GM12878 (cell line): ENCODE measurements around the gene PRG2. TPM values are rescaled to one million over a fixed set of nuclear protein-coding genes. Genes with fewer than 3 reads are reported as not detected.

Experiments
- ATAC-seq: fragments of 200-7000 bp; cut with Tn5 transposase; 3 replicates; pipeline ENCODE4 v1.9.1; 2020; ENCODE audit warnings: mild to moderate bottlenecking, moderate library complexity
- BruUV-seq: library from RNA; stranded (reverse); fragments of 400-500 nt; replicated peaks from 2 replicates; lab custom pipeline; 2021; lab: Mats Ljungman, UMichigan
- CTCF ChIA-PET: fragments of 300-600 bp; sonication (Branson Sonifier 250); formaldehyde crosslinking; extraction: SDS; loops from one replicate; lab custom pipeline; 2021; ENCODE audit warnings: inconsistent platforms; lab: Yijun Ruan, JAX
- POLR2A ChIA-PET: fragments of 350-600 bp; formaldehyde crosslinking; extraction: SDS; loops from one replicate; lab custom pipeline; 2021; ENCODE audit warnings: inconsistent platforms; lab: Charles Lee
- RAD21 ChIA-PET: fragments of 300-600 bp; sonication (Branson Sonifier 250); formaldehyde crosslinking; loops from one replicate; lab custom pipeline; 2023; ENCODE audit warnings: antibody characterized with exemption; ENCODE audit not compliant: unreplicated experiment; lab: Charles Lee
- SMC1A ChIA-PET: fragments of 300-600 bp; sonication (Branson Sonifier 250); formaldehyde crosslinking; loops from one replicate; lab custom pipeline; 2023; ENCODE audit not compliant: unreplicated experiment, uncharacterized antibody; lab: Charles Lee
- DNase-seq: peaks from one replicate; pipeline ENCODE4 v3.0.0-alpha.2; 2011; ENCODE audit warnings: low read depth, low spot score
- FAIRE-seq: peaks from 3 replicates; lab custom pipeline; 2011; peaks lifted over from hg19 to GRCh38; lab: Jason Lieb, UNC
- H2AFZ ChIP-seq: 2 replicates; pipeline ENCODE4 v1.6.0; 2011; ENCODE audit warnings: low read depth, low read length, control low read depth; ENCODE audit not compliant: control insufficient read depth
- H3K27ac ChIP-seq: 2 replicates; pipeline ENCODE4 v1.5.1; 2011; ENCODE audit warnings: control low read depth; ENCODE audit not compliant: control insufficient read depth, insufficient read depth
- H3K27me3 ChIP-seq, 2 experiments: replicated peaks in 1 of 2; 2 replicates each; pipeline versions ENCODE4 v1.6.0 to v1.6.1; 2011; ENCODE audit warnings: low read length in 1 of 2; ENCODE audit not compliant: control insufficient read depth in 2 of 2, insufficient read depth in 2 of 2
- H3K36me3 ChIP-seq, 2 experiments: 2 replicates each; pipeline ENCODE4 v1.5.1; 2011; ENCODE audit warnings: low read length in 1 of 2; ENCODE audit not compliant: control insufficient read depth in 2 of 2, insufficient read depth in 2 of 2
- H3K4me1 ChIP-seq: 2 replicates; pipeline ENCODE4 v1.6.1; 2011; ENCODE audit warnings: mild to moderate bottlenecking, low read length, moderate library complexity, mixed read lengths; ENCODE audit not compliant: control insufficient read depth, insufficient read depth
- H3K4me2 ChIP-seq: 2 replicates; pipeline ENCODE4 v1.6.0; 2011; ENCODE audit warnings: control low read depth; ENCODE audit not compliant: control insufficient read depth, insufficient read depth
- H3K4me3 ChIP-seq: fragments of 200-600 bp; sonication (generic); 2 replicates; pipeline ENCODE4 v1.5.1; 2016
- H3K79me2 ChIP-seq: 2 replicates; pipeline ENCODE4 v1.6.0; 2011; ENCODE audit warnings: low read length; ENCODE audit not compliant: control insufficient read depth, insufficient read depth
- H3K9ac ChIP-seq: 2 replicates; pipeline ENCODE4 v1.8.0; 2011; ENCODE audit warnings: low read length, control low read depth, mixed read lengths; ENCODE audit not compliant: control insufficient read depth, insufficient read depth
- H3K9me3 ChIP-seq: replicated peaks from 3 replicates; pipeline ENCODE4 v1.5.1; 2011; ENCODE audit warnings: mild to moderate bottlenecking, low read length; ENCODE audit not compliant: control insufficient read depth, insufficient read depth
- H4K20me1 ChIP-seq: 2 replicates; pipeline ENCODE4 v1.6.0; 2011; ENCODE audit not compliant: control insufficient read depth, insufficient read depth
- BHLHE40 ChIP-seq, 2 experiments: fragments of 450-650 bp in 1 of 2; IDR thresholded peaks; 2 replicates each; pipeline ENCODE4 v1.6.1; 2011 to 2017; ENCODE audit warnings: low read depth in 2 of 2, borderline replicate concordance in 1 of 2, improper control_type of control experiment in 1 of 2, low read length in 1 of 2, mild to moderate bottlenecking in 1 of 2
- CBX5 ChIP-seq: sonication (generic); IDR thresholded peaks from 2 replicates; pipeline ENCODE4 v1.6.1; 2016; ENCODE audit warnings: low read depth, moderate library complexity, mild to moderate bottlenecking, inconsistent platforms
- CHD1 ChIP-seq: IDR thresholded peaks from 2 replicates; pipeline ENCODE4 v1.6.1; 2012; ENCODE audit warnings: low read depth, low read length, improper control_type of control experiment
- CHD2 ChIP-seq: IDR thresholded peaks from 2 replicates; pipeline ENCODE4 v1.6.1; 2011; ENCODE audit warnings: low read depth, low read length, improper control_type of control experiment, borderline replicate concordance
- E4F1 ChIP-seq: fragments of 450-650 bp; IDR thresholded peaks from 2 replicates; pipeline ENCODE4 v1.6.1; 2018; ENCODE audit warnings: borderline replicate concordance, mild to moderate bottlenecking; ENCODE audit not compliant: partially characterized antibody
- EP300 ChIP-seq, 2 experiments: fragments of 150-350 bp in 1 of 2; IDR thresholded peaks; 2 replicates each; pipeline ENCODE4 v1.6.1; 2011 to 2012; ENCODE audit warnings: low read depth in 2 of 2, low read length in 2 of 2, borderline replicate concordance in 1 of 2, improper control_type of control experiment in 1 of 2, inconsistent platforms in 1 of 2; ENCODE audit not compliant: control insufficient read depth in 1 of 2
- FOXK2 ChIP-seq: fragments of 450-650 bp; IDR thresholded peaks from 2 replicates; pipeline ENCODE4 v1.6.1; 2017; ENCODE audit warnings: mild to moderate bottlenecking, moderate library complexity
- IRF3 ChIP-seq: fragments of 450-650 bp; IDR thresholded peaks from 2 replicates; pipeline ENCODE4 v1.6.1; 2014; ENCODE audit warnings: mild to moderate bottlenecking
- JUNB ChIP-seq: IDR thresholded peaks from 2 replicates; pipeline ENCODE4 v1.6.1; 2016; ENCODE audit warnings: antibody characterized with exemption, mild to moderate bottlenecking
- JUND ChIP-seq: IDR thresholded peaks from 2 replicates; pipeline ENCODE4 v1.6.1; 2012; ENCODE audit warnings: low read depth, mild to moderate bottlenecking, low read length, improper control_type of control experiment, moderate library complexity
- KLF5 ChIP-seq: fragments of 450-650 bp; IDR thresholded peaks from 2 replicates; pipeline ENCODE4 v1.6.1; 2014; ENCODE audit warnings: mild to moderate bottlenecking; ENCODE audit not compliant: partially characterized antibody
- PAX5 ChIP-seq: IDR thresholded peaks from 2 replicates; pipeline ENCODE4 v1.6.1; 2011; ENCODE audit warnings: low read depth, low read length, borderline replicate concordance
- POLR2A ChIP-seq: IDR thresholded peaks from 2 replicates; pipeline ENCODE4 v1.6.1; 2011; ENCODE audit warnings: low read depth, mild to moderate bottlenecking, low read length
- RELA ChIP-seq: fragments of 450-650 bp; IDR thresholded peaks from 2 replicates; pipeline ENCODE4 v1.8.0; 2014; ENCODE audit warnings: borderline replicate concordance; ENCODE audit not compliant: partially characterized antibody
- RELB ChIP-seq: fragments of 450-650 bp; IDR thresholded peaks from 2 replicates; pipeline ENCODE4 v1.6.1; 2017; ENCODE audit warnings: low read depth, mild to moderate bottlenecking, moderate library complexity
- SRF ChIP-seq, 2 experiments: IDR thresholded peaks; 2 replicates each; pipeline ENCODE4 v1.6.1; 2011; ENCODE audit warnings: low read depth in 2 of 2, low read length in 2 of 2, mild to moderate bottlenecking in 1 of 2, moderate library complexity in 1 of 2
- STAT3 ChIP-seq: IDR thresholded peaks from 2 replicates; pipeline ENCODE4 v1.6.1; 2011; ENCODE audit warnings: low read depth, low read length, improper control_type of control experiment
- TBL1XR1 ChIP-seq: IDR thresholded peaks from 2 replicates; pipeline ENCODE4 v1.6.1; 2012; ENCODE audit warnings: low read depth, low read length, improper control_type of control experiment
- WGBS: methylation state at CpG from one replicate; pipeline ENCODE4 v1.1.6; 2016; ENCODE audit warnings: low lambda C conversion rate; ENCODE audit not compliant: insufficient replicate concordance, insufficient coverage; ENCODE audit errors: missing lambda C conversion rate; 5-methylcytosine and 5-hydroxymethylcytosine counted together
- in situ Hi-C: fragments of 300-500 bp; cut with MboI; formaldehyde crosslinking; loops from 9 replicates; pipeline ENCODE4 v1.14.3; 2018; ENCODE audit warnings: mixed read lengths
- intact Hi-C: fragments of 100-400 bp; cut with micrococcal nuclease; formaldehyde crosslinking; loops from one replicate; pipeline ENCODE4 v1.14.2; 2022; ENCODE audit not compliant: unreplicated experiment
- polyA plus RNA-seq, 11 experiments: library from polyadenylated mRNA; depleted of rRNA in 4 of 11; unstranded in 6 of 11; stranded (reverse) in 5 of 11; fragments of >200 nt; fragmentation: Nextera tagmentation in 4 of 11; fragmentation: Illumina TruSeq in 1 of 11; extraction: Ambion mirVana in 4 of 11; extraction: Trizol in 1 of 11; gene quantifications; 1 replicate in 1 of 11; 2 replicates in 10 of 11; pipeline versions ENCODE4 v1.2.1 to v1.2.3, GENCODE V29; 2011 to 2016; ENCODE audit warnings: inconsistent platforms in 2 of 11, missing spikeins in 2 of 11, low read depth in 1 of 11
- total RNA-seq, 4 experiments: library from RNA; depleted of rRNA in 3 of 4; stranded (reverse); fragments of >200 nt in 3 of 4; fragmentation: Illumina TruSeq in 1 of 4; extraction: Trizol in 1 of 4; gene quantifications; 2 replicates each; pipeline versions ENCODE4 v1.2.1 to v1.2.3, GENCODE V29; 2013 to 2021
- TF ChIP-seq, protein P1 (sequence below), 3 experiments: IDR thresholded peaks in 2 of 3; conservative IDR thresholded peaks in 1 of 3; 2 replicates each; pipeline ENCODE4 v1.5.1; 2011; ENCODE audit warnings: low read depth in 3 of 3, low read length in 3 of 3, mild to moderate bottlenecking in 3 of 3, control low read depth in 2 of 3, moderate library complexity in 2 of 3, inconsistent platforms in 1 of 3, mixed read lengths in 1 of 3; ENCODE audit not compliant: control insufficient read depth in 2 of 3, insufficient read depth in 1 of 3; ENCODE audit errors: extremely low read depth in 1 of 3

The PRG2 gene
- total and polyA plus RNA-seq, 10 of the 15 experiments (the other 5 are each of a cell fraction or from before 2014, with no cell fraction given), result 0.10 to 1.7 (median 0.56) TPM; not detected in 2

GRCh38 chr11:57375490-57375889 is 15.0 kb downstream of the PRG2 start:
- 0% methylated on average over 2 of the region's 2 CpGs for WGBS
- CTCF ChIA-PET, result no interaction called here
- TF ChIP-seq RELB, result no peak
- TF ChIP-seq FOXK2, result no peak
- no peak for TF ChIP-seq IRF3
- no peak for TF ChIP-seq SRF (IDR thresholded peaks at IDR 0.05; ENCODE audit: low read depth in 2 of 2, low read length in 2 of 2)
- TF ChIP-seq, protein P1, sequence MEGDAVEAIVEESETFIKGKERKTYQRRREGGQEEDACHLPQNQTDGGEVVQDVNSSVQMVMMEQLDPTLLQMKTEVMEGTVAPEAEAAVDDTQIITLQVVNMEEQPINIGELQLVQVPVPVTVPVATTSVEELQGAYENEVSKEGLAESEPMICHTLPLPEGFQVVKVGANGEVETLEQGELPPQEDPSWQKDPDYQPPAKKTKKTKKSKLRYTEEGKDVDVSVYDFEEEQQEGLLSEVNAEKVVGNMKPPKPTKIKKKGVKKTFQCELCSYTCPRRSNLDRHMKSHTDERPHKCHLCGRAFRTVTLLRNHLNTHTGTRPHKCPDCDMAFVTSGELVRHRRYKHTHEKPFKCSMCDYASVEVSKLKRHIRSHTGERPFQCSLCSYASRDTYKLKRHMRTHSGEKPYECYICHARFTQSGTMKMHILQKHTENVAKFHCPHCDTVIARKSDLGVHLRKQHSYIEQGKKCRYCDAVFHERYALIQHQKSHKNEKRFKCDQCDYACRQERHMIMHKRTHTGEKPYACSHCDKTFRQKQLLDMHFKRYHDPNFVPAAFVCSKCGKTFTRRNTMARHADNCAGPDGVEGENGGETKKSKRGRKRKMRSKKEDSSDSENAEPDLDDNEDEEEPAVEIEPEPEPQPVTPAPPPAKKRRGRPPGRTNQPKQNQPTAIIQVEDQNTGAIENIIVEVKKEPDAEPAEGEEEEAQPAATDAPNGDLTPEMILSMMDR (IDR thresholded peaks at IDR 0.05 in 2 of 3, conservative IDR thresholded peaks at IDR 0.05 in 1 of 3; ENCODE audit: control insufficient read depth in 2 of 3, extremely low read depth in 1 of 3, insufficient read depth in 1 of 3, low read depth in 3 of 3, low read length in 3 of 3), result no peak
- no peak for TF ChIP-seq JUNB
- no peak for TF ChIP-seq PAX5
- no peak for TF ChIP-seq STAT3
- no peak for TF ChIP-seq BHLHE40 (IDR thresholded peaks at IDR 0.05; ENCODE audit: borderline replicate concordance in 1 of 2, low read depth in 2 of 2, low read length in 1 of 2)
- TF ChIP-seq CBX5, result no peak
- TF ChIP-seq EP300 (IDR thresholded peaks at IDR 0.05; ENCODE audit: borderline replicate concordance in 1 of 2, control insufficient read depth in 1 of 2, low read depth in 2 of 2, low read length in 2 of 2), result no peak
- TF ChIP-seq POLR2A, result no peak
- TF ChIP-seq KLF5, result no peak
- no peak for TF ChIP-seq JUND
- TF ChIP-seq E4F1, result no peak
- TF ChIP-seq RELA, result no peak
- TF ChIP-seq CHD2, result no peak
- no peak for TF ChIP-seq CHD1
- TF ChIP-seq TBL1XR1, result no peak

More at GRCh38 chr11:57375490-57375889, 15.0 kb downstream of the PRG2 start:
- H3K9ac ChIP-seq, result no peak overlapping the region
- FAIRE-seq (no peak), DNase-seq (no peak), ATAC-seq (no peak)
- ChIA-PET SMC1A (no interaction called here), RAD21 (no interaction called here), POLR2A (no interaction called here)
- no peaks in the 10 kb centered on the region; a peak in 1 of 4 replicates for H3K27me3 ChIP-seq
- no peak overlapping the region for H3K4me3 ChIP-seq
- H3K36me3 ChIP-seq, result no peaks in the 10 kb centered on the region
- no peaks in the 10 kb centered on the region for H3K79me2 ChIP-seq
- H3K27ac ChIP-seq, result no peak overlapping the region
- no peaks in the 10 kb centered on the region for H4K20me1 ChIP-seq
- no peak overlapping the region for H2AFZ ChIP-seq
- no peak overlapping the region for H3K4me2 ChIP-seq
- no peaks in the 10 kb centered on the region for H3K9me3 ChIP-seq
- in situ Hi-C loops (no loop called here), intact Hi-C loops (no loop called here)
- H3K4me1 ChIP-seq, result no peaks in the 10 kb centered on the region
- no TSS peak for BruUV-seq
